SK-N-SH treated with all-trans-retinoic acid at 6 μM for 48 hours (cell line): ENCODE data around the gene PCAT7.

Experiments
- ATAC-seq: fragments of 200-7000 bp; cut with Tn5 transposase; 3 replicates; pipeline ENCODE4 v1.9.1; 2020; ENCODE audit warnings: mild to moderate bottlenecking, moderate library complexity
- ARNTL ChIP-seq: fragments of 450-650 bp; formaldehyde crosslinking; IDR thresholded peaks from 2 replicates; pipeline ENCODE4 v1.5.0; 2020; ENCODE audit warnings: low read depth, mild to moderate bottlenecking, moderate library complexity, borderline replicate concordance
- BACH2 ChIP-seq: fragments of 250-450 bp; sonication (Bioruptor Pico); IDR thresholded peaks from 2 replicates; pipeline ENCODE4 v1.9.0; 2021; ENCODE audit warnings: mild to moderate bottlenecking, borderline replicate concordance
- CREB5 ChIP-seq: fragments of 250-450 bp; sonication (Bioruptor Pico); IDR thresholded peaks from 2 replicates; pipeline ENCODE4 v1.5.1; 2020; ENCODE audit warnings: low read depth, mild to moderate bottlenecking, moderate library complexity
- CSDC2 ChIP-seq: fragments of 250-450 bp; sonication (Bioruptor Pico); IDR thresholded peaks from 2 replicates; pipeline ENCODE4 v1.5.0; 2020; ENCODE audit warnings: mild to moderate bottlenecking, moderate library complexity
- CSRNP3 ChIP-seq: fragments of 250-450 bp; sonication (Bioruptor Pico); IDR thresholded peaks from 2 replicates; pipeline ENCODE4 v1.5.1; 2021; ENCODE audit warnings: mild to moderate bottlenecking, moderate library complexity
- ISL1 ChIP-seq: fragments of 250-450 bp; sonication (Bioruptor Pico); IDR thresholded peaks from 2 replicates; pipeline ENCODE4 v2.1.2; 2022; ENCODE audit warnings: mild to moderate bottlenecking, moderate library complexity
- PATZ1 ChIP-seq: fragments of 250-450 bp; sonication (Bioruptor Pico); IDR thresholded peaks from 2 replicates; pipeline ENCODE4 v1.8.0; 2020; ENCODE audit warnings: mild to moderate bottlenecking, moderate library complexity, borderline replicate concordance
- POU6F1 ChIP-seq: fragments of 250-450 bp; sonication (Bioruptor Pico); IDR thresholded peaks from 2 replicates; pipeline ENCODE4 v1.8.0; 2021; ENCODE audit warnings: low read depth, mild to moderate bottlenecking, moderate library complexity, borderline replicate concordance
- RARB ChIP-seq: fragments of 250-450 bp; sonication (Bioruptor Pico); IDR thresholded peaks from 2 replicates; pipeline ENCODE4 v1.8.0; 2021; ENCODE audit warnings: mild to moderate bottlenecking, moderate library complexity
- SNAI2 ChIP-seq: fragments of 250-450 bp; sonication (Bioruptor Pico); IDR thresholded peaks from 2 replicates; pipeline ENCODE4 v1.5.0; 2020; ENCODE audit warnings: mild to moderate bottlenecking, moderate library complexity
- TCF4 ChIP-seq: fragments of 250-450 bp; sonication (Bioruptor Pico); IDR thresholded peaks from 2 replicates; pipeline ENCODE4 v1.8.0; 2021; ENCODE audit warnings: mild to moderate bottlenecking, moderate library complexity, borderline replicate concordance
- TOX ChIP-seq: fragments of 250-450 bp; sonication (Bioruptor Pico); IDR thresholded peaks from 2 replicates; pipeline ENCODE4 v1.8.0; 2021; ENCODE audit warnings: mild to moderate bottlenecking, moderate library complexity, borderline replicate concordance
- TSHZ2 ChIP-seq: fragments of 250-450 bp; sonication (Bioruptor Pico); IDR thresholded peaks from 2 replicates; pipeline ENCODE4 v1.5.0; 2020; ENCODE audit warnings: mild to moderate bottlenecking, moderate library complexity
- ZFP30 ChIP-seq: fragments of 450-650 bp; formaldehyde crosslinking; IDR thresholded peaks from 2 replicates; pipeline ENCODE4 v1.5.0; 2022; ENCODE audit warnings: mild to moderate bottlenecking, moderate library complexity
- ZNF70 ChIP-seq: fragments of 450-650 bp; formaldehyde crosslinking; IDR thresholded peaks from 2 replicates; pipeline ENCODE4 v1.5.0; 2020; ENCODE audit warnings: mild to moderate bottlenecking, moderate library complexity
- ZNF8 ChIP-seq: fragments of 450-650 bp; formaldehyde crosslinking; IDR thresholded peaks from 2 replicates; pipeline ENCODE4 v1.5.0; 2020; ENCODE audit warnings: mild to moderate bottlenecking, moderate library complexity

PCAT7 gene

GRCh38 chr9:94528886-94529285, 26.0 kb upstream of the PCAT7 start (continued):
- TF ChIP-seq TSHZ2 = no peak
- no peak for TF ChIP-seq ZFP30 (CRISPR knock-in tag)

GRCh38 chr9:94533155-94533554, 21.7 kb upstream of the PCAT7 start:
- TF ChIP-seq ISL1 (no peak), CSRNP3 (CRISPR knock-in tag) (no peak)
- ATAC-seq = no peak

- no peak for ATAC-seq
- TF ChIP-seq TOX (no peak), SNAI2 (CRISPR knock-in tag) (no peak)
These were observed 21.3 kb upstream of the PCAT7 start for GRCh38 chr9:94533601-94534000.

GRCh38 chr9:94534901-94535300, 20.0 kb upstream of the PCAT7 start:
- TF ChIP-seq SNAI2 (CRISPR knock-in tag) = no peak
- TF ChIP-seq ARNTL (CRISPR knock-in tag) = no peak
- TF ChIP-seq CSRNP3 (CRISPR knock-in tag) = no peak
- no peak for TF ChIP-seq BACH2
- no peak for TF ChIP-seq ZNF8 (CRISPR knock-in tag)
- TF ChIP-seq TOX = no peak
- TF ChIP-seq TSHZ2 = no peak
- TF ChIP-seq ISL1 = no peak
- no peak for TF ChIP-seq TCF4 (CRISPR knock-in tag)
- TF ChIP-seq ZFP30 (CRISPR knock-in tag) = no peak
- TF ChIP-seq CREB5 (CRISPR knock-in tag) = no peak
- no peak for TF ChIP-seq ZNF70 (CRISPR knock-in tag)
- no peak for TF ChIP-seq PATZ1 (CRISPR knock-in tag)
- no peak for TF ChIP-seq POU6F1 (CRISPR knock-in tag)
- no peak for TF ChIP-seq CSDC2
- TF ChIP-seq RARB (CRISPR knock-in tag) = no peak
- peak; percentile 42; the same call in 1 of the 3 replicates for ATAC-seq
